ENCODE measurements around the gene ACADM. TPM values are rescaled to one million over a fixed set of nuclear protein-coding genes. Genes with fewer than 3 reads are reported as not detected.
"Not testable (repeated sequence)": the region's sequence is repeated elsewhere in the genome, so short reads cannot be mapped to it uniquely, and the experiment has no call there.

ACADM gene
- total and polyA plus RNA-seq, 2 donors (not counting 3 experiments of a cell fraction or from before 2014, with no cell fraction given) = 10.8 to 32.5 TPM

DNA sequence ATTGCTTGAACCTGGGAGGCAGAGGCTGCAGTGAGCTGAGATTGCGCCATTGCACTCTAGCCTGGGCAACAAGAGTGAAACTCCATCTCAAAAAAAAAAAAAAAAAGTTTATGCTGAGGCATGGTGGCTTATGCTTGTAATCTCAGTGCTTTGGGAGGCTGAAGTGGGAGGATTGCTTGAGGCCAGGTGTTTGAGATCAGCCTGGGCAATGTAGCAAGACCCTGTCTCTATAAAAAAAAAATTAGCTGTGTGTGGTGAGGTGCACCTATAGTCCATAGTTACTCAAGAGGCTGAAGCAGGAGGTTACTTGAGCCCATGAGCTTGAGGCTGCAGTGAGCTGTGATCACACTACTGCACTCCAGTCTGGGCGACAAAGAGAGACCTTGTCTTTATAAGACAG, 77.0 kb downstream of the ACADM start:
- H3K36me3 ChIP-seq (ENCODE audit: control insufficient read depth in 2 of 2, extremely low read depth in 1 of 2, insufficient read depth in 2 of 2, low read length in 2 of 2); H3K27me3 ChIP-seq (ENCODE audit: control insufficient read depth in 2 of 2, insufficient read depth in 2 of 2, low read length in 2 of 2); H3K4me1 ChIP-seq (ENCODE audit: control insufficient read depth, extremely low read depth, insufficient read depth, low read length); H3K4me2 ChIP-seq (ENCODE audit: insufficient read depth, low read length); H3K9me1 ChIP-seq (replicated peaks; ENCODE audit: control insufficient read depth, extremely low read depth, insufficient read depth, low read length); FAIRE-seq; BruUV-seq (replicated peaks); H3K9me3 ChIP-seq (replicated peaks; ENCODE audit: control insufficient read depth, insufficient read depth, low read length); dilution Hi-C loops (cut with MboI; ENCODE audit: extremely low pct_ligation_motif_present, low sequenced_read_pairs); DNase-seq (ENCODE audit: low read depth, low spot score); H2AFZ ChIP-seq (ENCODE audit: low read depth, low read length); H3K27ac ChIP-seq (ENCODE audit: insufficient read depth, low read depth, low read length); H4K20me1 ChIP-seq (replicated peaks; ENCODE audit: control insufficient read depth, extremely low read depth, insufficient read depth, low read length); H3K9ac ChIP-seq (replicated peaks; ENCODE audit: extremely low read depth, insufficient read depth, low read length); intact Hi-C loops (cut with micrococcal nuclease); H3K79me2 ChIP-seq (ENCODE audit: control insufficient read depth, insufficient read depth, low read length); H3K4me3 ChIP-seq (replicated peaks in 1 of 3; ENCODE audit: insufficient read depth in 1 of 3, low read depth in 1 of 3, low read length in 3 of 3): not testable (repeated sequence)
- POLR2A ChIA-PET = interaction anchor here (0.8 kb wide), 1 partner anchor 16 kb away, joined by 3 read pairs; the partner anchor contains the start of gene RABGGTB
- CTCF ChIA-PET = interaction anchor here (1.3 to 1.4 kb wide), 2 partner anchors 9 to 11 kb away, joined by 3 read pairs; no protein-coding TSS in a partner anchor

DNA sequence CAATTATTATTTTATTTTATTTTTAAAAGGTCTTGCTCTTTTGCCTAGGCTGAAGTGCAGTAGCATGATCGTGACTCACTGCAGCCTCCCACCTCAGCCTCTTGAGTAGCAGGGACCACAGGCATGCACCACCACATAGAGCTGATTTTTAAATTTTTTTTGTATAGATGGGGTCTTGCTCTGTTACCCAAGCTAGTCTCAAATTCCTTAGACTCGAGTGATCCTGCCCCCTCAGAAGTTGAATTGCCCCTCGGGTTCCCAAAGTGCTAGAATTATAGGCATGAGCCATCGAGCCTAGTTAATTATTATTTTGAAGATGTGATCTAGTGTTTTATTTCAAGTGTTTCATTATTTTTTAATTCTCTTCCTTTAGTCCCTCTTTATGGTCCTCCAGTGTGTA, 84.4 kb downstream of the ACADM start:
- Histone ChIP-seq H3K27ac (ENCODE audit: insufficient read depth, low read depth, low read length) (no peak overlapping the region), H3K4me2 (ENCODE audit: insufficient read depth, low read length) (no peak overlapping the region), H3K36me3 (ENCODE audit: control insufficient read depth in 2 of 2, extremely low read depth in 1 of 2, insufficient read depth in 2 of 2, low read length in 2 of 2) (no peaks in the 10 kb centered on the region), H3K79me2 (ENCODE audit: control insufficient read depth, insufficient read depth, low read length) (no peaks in the 10 kb centered on the region), H4K20me1 (replicated peaks; ENCODE audit: control insufficient read depth, extremely low read depth, insufficient read depth, low read length) (no peaks in the 10 kb centered on the region), H3K4me1 (ENCODE audit: control insufficient read depth, extremely low read depth, insufficient read depth, low read length) (peaks cover 9% of the 10 kb centered on the region), H3K27me3 (ENCODE audit: control insufficient read depth in 2 of 2, insufficient read depth in 2 of 2, low read length in 2 of 2) (no peaks in the 10 kb centered on the region), H3K9me1 (replicated peaks; ENCODE audit: control insufficient read depth, extremely low read depth, insufficient read depth, low read length) (no peaks in the 10 kb centered on the region), H3K4me3 (replicated peaks in 1 of 3; ENCODE audit: insufficient read depth in 1 of 3, low read depth in 1 of 3, low read length in 3 of 3) (no peak overlapping the region), H3K9me3 (replicated peaks; ENCODE audit: control insufficient read depth, insufficient read depth, low read length) (no peaks in the 10 kb centered on the region), H2AFZ (ENCODE audit: low read depth, low read length) (no peak overlapping the region), H3K9ac (replicated peaks; ENCODE audit: extremely low read depth, insufficient read depth, low read length) (no peak overlapping the region)
- FAIRE-seq (no peak), DNase-seq (ENCODE audit: low read depth, low spot score) (no peak)
- intact Hi-C loops (cut with micrococcal nuclease) (no loop called here), dilution Hi-C loops (cut with MboI; ENCODE audit: extremely low pct_ligation_motif_present, low sequenced_read_pairs) (no loop called here)
- no peak for TF ChIP-seq CTCF (IDR thresholded peaks at IDR 0.05; ENCODE audit: extremely low read depth in 1 of 2, insufficient read depth in 1 of 2, low read depth in 1 of 2, low read length in 2 of 2)
- TF ChIP-seq MYC (IDR thresholded peaks at IDR 0.05; ENCODE audit: low read depth, low read length) = no peak
- TF ChIP-seq, protein P1, sequence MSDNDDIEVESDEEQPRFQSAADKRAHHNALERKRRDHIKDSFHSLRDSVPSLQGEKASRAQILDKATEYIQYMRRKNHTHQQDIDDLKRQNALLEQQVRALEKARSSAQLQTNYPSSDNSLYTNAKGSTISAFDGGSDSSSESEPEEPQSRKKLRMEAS (IDR thresholded peaks at IDR 0.05; ENCODE audit: insufficient read depth, insufficient read length) = no peak
- no peak for TF ChIP-seq GATA2 (IDR thresholded peaks at IDR 0.05; ENCODE audit: insufficient read depth, insufficient read length, low read depth, low read length)
- TF ChIP-seq JUN (IDR thresholded peaks at IDR 0.05; ENCODE audit: borderline replicate concordance, insufficient read depth, insufficient read length, low read depth) = no peak
- TF ChIP-seq POLR2AphosphoS5 (IDR thresholded peaks at IDR 0.05; ENCODE audit: insufficient read depth, low read depth, low read length) = no peak
- TF ChIP-seq POLR2A (IDR thresholded peaks at IDR 0.05; ENCODE audit: low read depth, low read length) = no peak
- no peak for TF ChIP-seq FOS (IDR thresholded peaks at IDR 0.05; ENCODE audit: borderline replicate concordance, insufficient read depth, low read length)
- TF ChIP-seq EZH2 (IDR thresholded peaks at IDR 0.05; ENCODE audit: borderline replicate concordance, low read depth, low read length, severe bottlenecking) = no peak
- BruUV-seq (replicated peaks) = no TSS peak
- POLR2A ChIA-PET = no interaction called here
- CTCF ChIA-PET = no interaction called here

DNA sequence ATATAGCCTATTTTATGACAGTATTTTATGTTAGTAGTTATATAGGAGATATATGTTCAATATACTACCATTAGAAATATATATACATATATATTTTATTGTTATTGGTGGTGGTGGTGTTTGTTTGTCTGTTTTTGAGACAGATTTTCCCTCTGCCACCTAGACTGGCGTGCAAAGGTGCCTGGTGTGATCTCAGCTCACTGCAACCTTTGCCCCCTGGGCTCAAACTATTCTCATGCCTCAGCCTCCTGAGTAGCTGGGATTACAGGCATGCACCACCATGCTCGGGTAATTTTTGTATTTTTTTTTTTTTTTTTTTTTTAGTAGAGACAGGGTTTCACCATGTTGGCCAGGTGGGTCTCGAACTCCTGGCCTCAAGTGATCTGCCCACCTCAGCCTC, 85.6 kb downstream of the ACADM start:
- CTCF ChIA-PET = interaction anchor here (0.7 kb wide), 1 partner anchor 8 kb away, joined by 3 read pairs; no protein-coding TSS in a partner anchor
- POLR2A ChIA-PET, FAIRE-seq: not testable (repeated sequence)

More for the DNA sequence above, 85.6 kb downstream of the ACADM start:
- H3K4me2 ChIP-seq (ENCODE audit: insufficient read depth, low read length); H3K9ac ChIP-seq (replicated peaks; ENCODE audit: extremely low read depth, insufficient read depth, low read length); H3K27ac ChIP-seq (ENCODE audit: insufficient read depth, low read depth, low read length); H3K27me3 ChIP-seq (ENCODE audit: control insufficient read depth in 2 of 2, insufficient read depth in 2 of 2, low read length in 2 of 2); H3K4me1 ChIP-seq (ENCODE audit: control insufficient read depth, extremely low read depth, insufficient read depth, low read length); H3K9me1 ChIP-seq (replicated peaks; ENCODE audit: control insufficient read depth, extremely low read depth, insufficient read depth, low read length); BruUV-seq (replicated peaks); H2AFZ ChIP-seq (ENCODE audit: low read depth, low read length); H3K79me2 ChIP-seq (ENCODE audit: control insufficient read depth, insufficient read depth, low read length); H3K36me3 ChIP-seq (ENCODE audit: control insufficient read depth in 2 of 2, extremely low read depth in 1 of 2, insufficient read depth in 2 of 2, low read length in 2 of 2); DNase-seq (ENCODE audit: low read depth, low spot score); intact Hi-C loops (cut with micrococcal nuclease); H3K9me3 ChIP-seq (replicated peaks; ENCODE audit: control insufficient read depth, insufficient read depth, low read length); H3K4me3 ChIP-seq (replicated peaks in 1 of 3; ENCODE audit: insufficient read depth in 1 of 3, low read depth in 1 of 3, low read length in 3 of 3); H4K20me1 ChIP-seq (replicated peaks; ENCODE audit: control insufficient read depth, extremely low read depth, insufficient read depth, low read length); dilution Hi-C loops (cut with MboI; ENCODE audit: extremely low pct_ligation_motif_present, low sequenced_read_pairs): not testable (repeated sequence)

Measured in endothelial cell of umbilical vein (primary cell).